GM19193 (cell line): ENCODE results near the gene GPR157.
A peak's percentile ranks its signal among the peaks of the same experiment; 100 is the strongest.

Experiments
- POLR2A ChIP-seq: IDR thresholded peaks from 4 replicates; pipeline ENCODE4 v1.6.1; 2011; ENCODE audit not compliant: insufficient read depth, insufficient read length; ENCODE audit errors: extremely low read depth

The GPR157 gene

GRCh38 chr1:9128520-9129265 is at the start of gene GPR157:
Gene GPR157, minus strand, starts transcription at chr1:9129102. Its CDS starts 75 bp downstream, at chr1:9129027.
- peak; percentile 48 for TF ChIP-seq POLR2A

- TF ChIP-seq POLR2A, result no peak
These were observed 45.9 kb upstream of the GPR157 start for GRCh38 chr1:9174762-9175161.

- TF ChIP-seq POLR2A, result no peak
These were observed 45.3 kb upstream of the GPR157 start for GRCh38 chr1:9174243-9174642.

- TF ChIP-seq POLR2A, result no peak
These were observed 40.8 kb upstream of the GPR157 start for GRCh38 chr1:9169601-9170137.

GRCh38 chr1:9167638-9168037 is 38.7 kb upstream of the GPR157 start:
- no peak for TF ChIP-seq POLR2A

GRCh38 chr1:9166289-9167235 is 37.7 kb upstream of the GPR157 start:
- TF ChIP-seq POLR2A, result no peak

- no peak for TF ChIP-seq POLR2A
These were observed 36.5 kb upstream of the GPR157 start for GRCh38 chr1:9165396-9165795.

- no peak for TF ChIP-seq POLR2A
These were observed 36.0 kb upstream of the GPR157 start for GRCh38 chr1:9164919-9165318.

- TF ChIP-seq POLR2A, result no peak
These were observed 35.6 kb upstream of the GPR157 start for GRCh38 chr1:9164532-9164900.

GRCh38 chr1:9161963-9162362 is 33.1 kb upstream of the GPR157 start:
- no peak for TF ChIP-seq POLR2A

- no peak for TF ChIP-seq POLR2A
These were observed 32.4 kb upstream of the GPR157 start for GRCh38 chr1:9161342-9161741.

- no peak for TF ChIP-seq POLR2A
These were observed 31.3 kb upstream of the GPR157 start for GRCh38 chr1:9160079-9160717.

GRCh38 chr1:9155879-9156278 is 27.0 kb upstream of the GPR157 start:
- no peak for TF ChIP-seq POLR2A

GRCh38 chr1:9153152-9153551 is 24.2 kb upstream of the GPR157 start:
- TF ChIP-seq POLR2A, result no peak

- TF ChIP-seq POLR2A, result no peak
These were observed 23.6 kb upstream of the GPR157 start for GRCh38 chr1:9152535-9152934.

- TF ChIP-seq POLR2A, result no peak
These were observed 22.5 kb upstream of the GPR157 start for GRCh38 chr1:9151328-9151860.
